ENCODE data around the gene KYNU.
"Not testable (repeated sequence)": the region's sequence is repeated elsewhere in the genome, so short reads cannot be mapped to it uniquely, and the experiment has no call there.

KYNU gene

DNA sequence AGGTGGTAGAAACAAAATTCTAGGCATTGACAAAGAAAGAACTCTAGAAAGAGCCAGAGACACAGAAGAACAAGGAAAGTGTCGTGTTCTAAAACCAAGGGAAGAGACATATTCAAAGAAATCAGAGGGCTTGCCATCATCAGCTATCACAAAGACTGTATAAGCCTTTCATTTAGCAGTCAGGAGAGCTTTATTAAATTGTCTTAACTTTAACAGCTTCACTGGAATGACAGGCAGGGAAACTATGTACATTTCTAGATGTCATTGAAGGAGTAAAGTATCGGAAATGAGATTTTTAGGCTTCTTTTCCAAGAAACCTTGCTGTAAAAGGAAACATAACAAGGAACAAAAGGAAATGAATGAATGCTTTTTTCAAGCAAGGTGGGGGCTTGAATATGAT, 15.8 kb downstream of the KYNU start:
- Histone ChIP-seq H3K9ac (ENCODE audit: low read length) (no peak overlapping the region), H3K4me1 (ENCODE audit: control insufficient read depth, insufficient read depth, low read length) (no peaks in the 10 kb centered on the region), H3K4me3 (ENCODE audit: low read length) (no peak overlapping the region), H3K36me3 (ENCODE audit: control insufficient read depth, insufficient read depth, low read length) (no peaks in the 10 kb centered on the region), H3K27ac (ENCODE audit: low read depth, low read length) (no peak overlapping the region), H3K27me3 (ENCODE audit: control insufficient read depth, insufficient read depth, low read length) (no peaks in the 10 kb centered on the region)

DNA sequence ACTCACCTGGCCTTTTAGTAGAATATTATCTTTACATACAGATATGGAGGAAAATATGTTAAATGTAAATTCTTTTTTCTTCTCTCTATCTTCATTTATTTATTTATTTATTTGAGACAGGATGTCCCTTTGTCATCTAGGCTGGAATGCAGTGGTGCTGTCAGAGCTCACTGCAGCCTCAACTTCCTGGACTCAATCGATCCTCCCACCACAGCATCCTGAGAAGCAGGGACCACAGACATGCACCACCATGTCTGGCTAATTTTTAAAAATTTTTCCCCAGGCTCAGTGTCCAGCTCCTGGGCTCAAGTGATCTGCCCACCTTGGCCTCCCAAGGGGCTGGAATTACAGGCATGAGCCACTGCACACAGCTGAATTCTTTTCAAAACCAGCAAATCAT, 20.3 kb downstream of the KYNU start:
- Histone ChIP-seq H3K4me1 (ENCODE audit: control insufficient read depth, insufficient read depth, low read length) (no peaks in the 10 kb centered on the region), H3K27me3 (ENCODE audit: control insufficient read depth, insufficient read depth, low read length) (no peaks in the 10 kb centered on the region), H3K36me3 (ENCODE audit: control insufficient read depth, insufficient read depth, low read length) (no peaks in the 10 kb centered on the region), H3K27ac (ENCODE audit: low read depth, low read length) (no peak overlapping the region), H3K4me3 (ENCODE audit: low read length) (no peak overlapping the region), H3K9ac (ENCODE audit: low read length) (no peak overlapping the region)

DNA sequence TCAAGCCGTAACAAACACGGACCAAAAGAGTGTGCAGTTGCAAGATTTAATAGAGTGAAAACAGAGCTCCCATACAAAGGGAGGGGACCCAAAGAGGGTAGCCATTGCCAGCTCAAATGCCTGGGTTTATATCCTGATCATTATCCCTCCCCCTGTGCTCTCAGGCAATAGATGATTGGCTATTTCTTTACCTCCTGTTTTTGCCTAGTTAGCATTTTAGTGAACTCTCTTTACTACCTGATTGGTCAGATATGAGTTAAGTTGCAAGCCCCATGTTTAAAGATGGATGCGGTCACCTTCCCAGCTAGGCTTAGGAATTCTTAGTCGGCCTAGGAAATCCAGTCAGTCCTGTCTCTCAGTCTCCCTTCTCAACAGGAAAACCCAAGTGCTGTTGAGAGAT, 22.9 kb downstream of the KYNU start:
- not testable (repeated sequence) for H3K27ac ChIP-seq (ENCODE audit: low read depth, low read length); H3K4me1 ChIP-seq (ENCODE audit: control insufficient read depth, insufficient read depth, low read length); H3K9ac ChIP-seq (ENCODE audit: low read length); H3K27me3 ChIP-seq (ENCODE audit: control insufficient read depth, insufficient read depth, low read length); H3K4me3 ChIP-seq (ENCODE audit: low read length); H3K36me3 ChIP-seq (ENCODE audit: control insufficient read depth, insufficient read depth, low read length)

DNA sequence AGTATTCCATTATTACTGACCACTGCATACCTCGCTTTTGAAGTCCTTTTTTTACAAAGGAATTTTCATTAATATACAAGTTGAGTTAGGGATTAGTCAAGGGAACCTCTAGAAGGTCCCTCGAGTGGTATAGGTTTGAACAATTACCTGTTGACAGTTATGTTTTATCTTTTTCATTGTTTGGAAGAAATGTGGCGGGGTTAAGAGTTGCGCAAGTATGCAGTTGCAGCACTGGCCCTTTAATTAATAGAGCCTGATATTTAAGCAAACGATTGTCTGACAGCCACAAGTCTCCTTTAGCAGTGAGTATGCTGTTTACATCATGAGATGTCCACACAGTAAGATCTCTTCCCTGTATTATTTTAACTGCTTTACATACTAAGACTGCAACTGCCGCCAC, 24.3 kb downstream of the KYNU start:
- H3K4me3 ChIP-seq (ENCODE audit: low read length): no peak overlapping the region
- no peaks in the 10 kb centered on the region for H3K27me3 ChIP-seq (ENCODE audit: control insufficient read depth, insufficient read depth, low read length)
- H3K36me3 ChIP-seq (ENCODE audit: control insufficient read depth, insufficient read depth, low read length): no peaks in the 10 kb centered on the region
- no peaks in the 10 kb centered on the region for H3K4me1 ChIP-seq (ENCODE audit: control insufficient read depth, insufficient read depth, low read length)
- H3K9ac ChIP-seq (ENCODE audit: low read length): no peak overlapping the region
- H3K27ac ChIP-seq (ENCODE audit: low read depth, low read length): no peak overlapping the region

DNA sequence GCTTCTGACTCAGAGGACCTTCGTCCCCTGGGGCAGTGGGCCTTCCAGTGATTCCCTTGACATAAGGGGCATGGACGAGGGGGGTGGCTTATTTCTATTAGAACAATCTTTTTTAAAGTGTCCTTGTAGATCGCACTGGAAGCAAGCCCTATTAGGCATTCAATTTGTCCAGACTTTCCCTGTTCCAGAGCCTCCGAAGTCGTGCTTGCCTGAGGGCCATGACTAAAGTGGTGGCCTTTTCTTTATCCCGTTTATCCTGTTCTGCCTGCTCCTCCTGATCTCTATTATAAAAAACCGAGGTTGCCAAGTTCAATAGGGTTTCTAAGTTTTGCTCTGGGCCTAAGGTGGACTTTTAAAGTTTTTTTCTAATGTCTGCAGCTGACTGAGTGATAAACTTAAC, 26.3 kb downstream of the KYNU start:
- not testable (repeated sequence) for H3K4me3 ChIP-seq (ENCODE audit: low read length); H3K36me3 ChIP-seq (ENCODE audit: control insufficient read depth, insufficient read depth, low read length); H3K27ac ChIP-seq (ENCODE audit: low read depth, low read length); H3K27me3 ChIP-seq (ENCODE audit: control insufficient read depth, insufficient read depth, low read length); H3K4me1 ChIP-seq (ENCODE audit: control insufficient read depth, insufficient read depth, low read length); H3K9ac ChIP-seq (ENCODE audit: low read length)

DNA sequence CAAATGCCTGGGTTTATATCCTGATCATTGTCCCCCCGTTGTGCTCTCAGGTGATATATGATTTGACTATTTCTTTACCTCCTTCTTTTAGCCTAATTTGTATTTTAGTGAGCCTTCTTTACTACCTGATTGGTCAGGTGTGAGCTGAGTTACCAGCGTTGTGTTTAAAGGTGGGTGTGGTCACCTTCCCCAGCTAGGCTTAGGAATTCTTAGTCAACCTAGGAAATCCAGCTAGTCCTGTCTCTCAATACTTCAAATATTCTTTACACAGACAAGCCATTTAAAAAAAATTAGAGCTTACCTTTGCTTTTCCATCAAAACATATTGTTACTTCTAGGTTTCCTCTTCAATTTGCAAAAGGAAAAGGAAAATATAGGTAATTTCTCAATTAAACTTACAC, 30.2 kb downstream of the KYNU start:
- H3K27me3 ChIP-seq (ENCODE audit: control insufficient read depth, insufficient read depth, low read length): no peaks in the 10 kb centered on the region
- no peaks in the 10 kb centered on the region for H3K36me3 ChIP-seq (ENCODE audit: control insufficient read depth, insufficient read depth, low read length)
- H3K9ac ChIP-seq (ENCODE audit: low read length): no peak overlapping the region
- no peaks in the 10 kb centered on the region for H3K4me1 ChIP-seq (ENCODE audit: control insufficient read depth, insufficient read depth, low read length)
- H3K4me3 ChIP-seq (ENCODE audit: low read length): no peak overlapping the region
- no peak overlapping the region for H3K27ac ChIP-seq (ENCODE audit: low read depth, low read length)

DNA sequence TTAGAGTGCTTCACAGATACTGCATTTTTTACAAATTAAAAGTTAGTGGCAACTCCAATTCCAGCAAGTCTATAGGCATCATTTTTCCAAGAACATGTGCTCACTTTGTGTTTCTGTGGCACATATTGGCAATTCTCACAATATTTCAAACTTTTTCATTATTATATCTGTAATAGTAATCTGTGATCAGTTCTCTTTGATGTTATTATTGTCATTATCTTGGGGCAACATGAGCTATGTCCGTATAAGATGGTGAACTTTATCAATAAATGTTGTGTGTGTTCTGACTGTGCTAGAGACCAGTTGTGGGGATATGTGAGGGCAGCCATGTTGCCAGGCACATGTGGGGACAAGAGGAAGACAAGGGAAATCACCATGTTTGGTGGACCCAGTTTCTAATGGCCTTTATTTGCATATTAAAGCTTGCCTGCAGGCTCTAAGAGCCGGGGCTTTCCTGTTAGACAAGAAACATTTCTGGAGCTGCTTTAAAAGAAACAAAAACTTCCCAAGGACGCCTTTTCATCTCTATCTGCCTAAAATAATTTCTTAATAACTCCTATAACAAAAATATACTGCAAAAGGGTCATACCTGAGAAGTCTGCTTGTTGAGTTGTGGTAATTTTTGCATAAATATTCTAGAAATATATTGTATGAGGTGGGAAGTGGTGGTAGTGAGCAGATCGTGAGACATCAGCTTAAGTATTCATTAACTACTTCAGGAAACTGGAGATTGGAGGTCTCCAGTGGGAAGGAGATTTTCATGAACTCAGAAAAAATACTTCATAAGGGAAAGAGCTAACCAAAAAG, 37.2 kb downstream of the KYNU start:
- no peaks in the 10 kb centered on the region for H3K36me3 ChIP-seq (ENCODE audit: control insufficient read depth, insufficient read depth, low read length)
- no peak overlapping the region for H3K9ac ChIP-seq (ENCODE audit: low read length)
- no peak overlapping the region for H3K4me3 ChIP-seq (ENCODE audit: low read length)
- H3K27ac ChIP-seq (ENCODE audit: low read depth, low read length): no peak overlapping the region
- H3K4me1 ChIP-seq (ENCODE audit: control insufficient read depth, insufficient read depth, low read length): no peaks in the 10 kb centered on the region
- no peaks in the 10 kb centered on the region for H3K27me3 ChIP-seq (ENCODE audit: control insufficient read depth, insufficient read depth, low read length)

DNA sequence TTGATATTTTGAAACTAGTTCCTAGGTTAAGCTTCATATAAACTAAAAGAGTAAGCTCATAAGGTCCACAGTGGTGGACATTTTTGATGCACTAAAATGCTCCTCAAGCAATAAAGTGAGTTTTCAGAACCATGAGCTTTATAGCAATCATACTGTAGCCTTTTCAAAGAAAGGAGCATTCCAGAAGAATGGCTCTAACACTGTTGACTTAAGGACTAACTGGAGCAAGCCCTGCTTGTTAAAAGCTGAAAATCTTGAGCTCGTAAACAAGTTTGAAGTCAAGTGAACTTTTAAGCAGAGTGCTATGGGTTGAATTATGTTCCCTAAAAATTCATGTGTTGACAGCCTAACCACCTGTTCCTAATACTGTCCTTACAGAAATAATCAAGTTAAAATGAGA, 38.0 kb downstream of the KYNU start:
- Histone ChIP-seq H3K27me3 (ENCODE audit: control insufficient read depth, insufficient read depth, low read length) (no peaks in the 10 kb centered on the region), H3K36me3 (ENCODE audit: control insufficient read depth, insufficient read depth, low read length) (no peaks in the 10 kb centered on the region), H3K4me1 (ENCODE audit: control insufficient read depth, insufficient read depth, low read length) (no peaks in the 10 kb centered on the region), H3K27ac (ENCODE audit: low read depth, low read length) (no peak overlapping the region), H3K4me3 (ENCODE audit: low read length) (no peak overlapping the region), H3K9ac (ENCODE audit: low read length) (no peak overlapping the region)

DNA sequence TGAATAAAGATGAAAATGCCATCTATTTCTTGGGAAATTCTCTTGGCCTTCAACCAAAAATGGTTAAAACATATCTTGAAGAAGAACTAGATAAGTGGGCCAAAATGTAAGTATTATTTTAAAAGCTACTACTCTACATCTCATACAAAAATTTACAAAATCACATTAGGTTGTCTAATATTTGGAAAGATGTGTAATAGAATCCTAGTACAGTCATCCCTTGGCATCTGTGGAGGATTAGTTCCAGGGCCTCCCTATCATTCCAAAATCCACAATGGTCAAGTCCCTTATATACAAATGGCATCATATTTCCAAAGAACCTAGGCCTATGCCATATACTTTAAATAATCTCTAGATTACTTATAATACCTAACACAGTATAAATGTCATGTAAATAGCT, 41.2 kb downstream of the KYNU start:
- no peaks in the 10 kb centered on the region for H3K27me3 ChIP-seq (ENCODE audit: control insufficient read depth, insufficient read depth, low read length)
- no peak overlapping the region for H3K27ac ChIP-seq (ENCODE audit: low read depth, low read length)
- H3K36me3 ChIP-seq (ENCODE audit: control insufficient read depth, insufficient read depth, low read length): no peaks in the 10 kb centered on the region
- H3K4me1 ChIP-seq (ENCODE audit: control insufficient read depth, insufficient read depth, low read length): no peaks in the 10 kb centered on the region
- no peak overlapping the region for H3K4me3 ChIP-seq (ENCODE audit: low read length)
- no peak overlapping the region for H3K9ac ChIP-seq (ENCODE audit: low read length)

DNA sequence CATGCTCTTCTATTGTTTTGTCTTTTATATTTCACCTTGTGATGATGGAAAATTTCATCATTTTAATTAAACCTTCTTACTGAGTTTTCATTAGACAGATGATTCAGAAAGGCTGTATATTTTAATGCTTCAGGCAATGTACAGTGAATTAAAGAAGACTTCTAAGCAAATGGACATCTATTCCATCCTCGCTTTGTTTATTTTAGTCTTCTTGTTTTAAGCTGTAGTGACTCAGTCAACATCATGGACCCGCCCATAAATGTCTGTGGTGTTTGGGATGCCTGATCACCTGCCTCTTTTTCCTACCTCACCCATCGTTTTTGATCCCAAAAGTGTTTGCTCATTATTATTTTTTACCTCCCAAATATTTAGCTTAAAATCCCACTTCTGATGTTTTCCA, 43.1 kb downstream of the KYNU start:
- Histone ChIP-seq H3K36me3 (ENCODE audit: control insufficient read depth, insufficient read depth, low read length) (no peaks in the 10 kb centered on the region), H3K27me3 (ENCODE audit: control insufficient read depth, insufficient read depth, low read length) (no peaks in the 10 kb centered on the region), H3K4me3 (ENCODE audit: low read length) (no peak overlapping the region), H3K4me1 (ENCODE audit: control insufficient read depth, insufficient read depth, low read length) (no peaks in the 10 kb centered on the region), H3K9ac (ENCODE audit: low read length) (no peak overlapping the region), H3K27ac (ENCODE audit: low read depth, low read length) (no peak overlapping the region)

DNA sequence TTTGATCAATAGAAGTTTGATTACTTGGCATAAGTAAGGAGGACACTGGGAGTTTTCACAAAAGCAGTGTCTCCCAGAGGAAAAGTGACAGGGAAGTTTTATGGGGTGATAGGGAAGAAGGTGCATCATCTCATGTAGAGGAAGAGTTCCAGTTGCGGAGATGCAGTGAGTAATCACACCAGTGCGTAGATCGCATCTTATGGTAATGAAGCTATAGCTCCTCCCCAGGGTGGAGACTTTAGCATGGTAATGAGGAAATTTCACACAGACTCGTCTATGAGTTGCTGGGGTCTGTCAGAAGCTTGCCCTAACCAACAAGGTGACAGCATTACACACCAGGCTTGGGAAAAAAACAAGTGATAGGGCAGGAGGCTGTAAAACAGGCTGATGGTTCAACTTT, 49.0 kb downstream of the KYNU start:
- no peak overlapping the region for H3K4me3 ChIP-seq (ENCODE audit: low read length)
- no peaks in the 10 kb centered on the region for H3K36me3 ChIP-seq (ENCODE audit: control insufficient read depth, insufficient read depth, low read length)
- H3K9ac ChIP-seq (ENCODE audit: low read length): no peak overlapping the region
- no peak overlapping the region for H3K27ac ChIP-seq (ENCODE audit: low read depth, low read length)
- no peaks in the 10 kb centered on the region for H3K27me3 ChIP-seq (ENCODE audit: control insufficient read depth, insufficient read depth, low read length)
- no peaks in the 10 kb centered on the region for H3K4me1 ChIP-seq (ENCODE audit: control insufficient read depth, insufficient read depth, low read length)

DNA sequence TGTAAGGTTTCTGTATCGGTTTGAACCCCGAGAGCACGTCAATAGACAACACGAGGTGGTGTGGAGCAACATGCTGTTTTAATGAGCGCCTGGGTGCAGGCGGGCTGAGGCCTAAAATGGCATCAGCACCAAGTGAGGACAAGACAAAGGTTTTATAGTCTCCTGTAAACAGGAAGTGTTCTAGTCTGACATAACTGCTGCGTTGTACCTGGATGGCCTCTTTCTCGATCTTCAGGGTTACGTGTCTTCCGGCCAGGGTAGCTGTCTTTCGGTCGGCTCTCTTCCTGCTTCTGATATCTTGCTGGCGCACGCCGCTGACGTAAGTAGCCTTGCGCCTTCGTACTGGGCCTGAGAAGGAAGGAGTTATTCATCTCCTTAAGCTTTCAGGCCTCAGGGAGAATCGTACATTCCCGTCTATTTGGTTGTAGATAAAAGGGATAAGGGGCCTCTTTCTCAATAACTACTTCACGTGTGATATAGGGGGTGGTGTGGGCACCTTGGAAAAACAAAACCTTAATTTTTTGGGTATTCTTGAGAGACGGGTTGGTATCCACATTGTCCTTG, 53.5 kb downstream of the KYNU start:
- H3K27me3 ChIP-seq (ENCODE audit: control insufficient read depth, insufficient read depth, low read length): no peaks in the 10 kb centered on the region
- no peaks in the 10 kb centered on the region for H3K4me1 ChIP-seq (ENCODE audit: control insufficient read depth, insufficient read depth, low read length)
- no peak overlapping the region for H3K9ac ChIP-seq (ENCODE audit: low read length)
- H3K4me3 ChIP-seq (ENCODE audit: low read length): no peak overlapping the region
- H3K27ac ChIP-seq (ENCODE audit: low read depth, low read length): no peak overlapping the region
- no peaks in the 10 kb centered on the region for H3K36me3 ChIP-seq (ENCODE audit: control insufficient read depth, insufficient read depth, low read length)

DNA sequence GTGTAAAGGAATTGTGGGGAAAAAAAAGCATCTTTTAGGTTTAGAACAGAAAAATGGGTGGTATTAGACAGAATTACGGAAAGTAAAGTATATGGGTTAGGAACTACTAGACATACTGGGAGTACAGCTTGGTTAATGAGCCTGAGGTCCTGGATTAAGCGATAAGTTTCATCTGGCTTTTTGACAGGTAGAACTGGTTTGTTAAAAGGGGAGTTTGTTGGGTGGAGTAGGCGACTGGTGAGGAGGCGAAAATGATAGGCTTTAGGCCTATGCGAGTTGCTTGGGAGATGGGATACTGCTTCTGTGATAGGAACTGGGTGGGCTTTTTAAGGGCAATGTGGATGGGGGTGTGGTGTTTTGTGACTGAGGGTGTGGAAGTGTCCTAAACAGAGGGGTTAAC, 56.5 kb downstream of the KYNU start:
- Histone ChIP-seq H3K4me3 (ENCODE audit: low read length) (no peak overlapping the region), H3K36me3 (ENCODE audit: control insufficient read depth, insufficient read depth, low read length) (no peaks in the 10 kb centered on the region), H3K27ac (ENCODE audit: low read depth, low read length) (no peak overlapping the region)

More for the DNA sequence above, 56.5 kb downstream of the KYNU start:
- Histone ChIP-seq H3K4me1 (ENCODE audit: control insufficient read depth, insufficient read depth, low read length) (no peaks in the 10 kb centered on the region), H3K9ac (ENCODE audit: low read length) (no peak overlapping the region), H3K27me3 (ENCODE audit: control insufficient read depth, insufficient read depth, low read length) (no peaks in the 10 kb centered on the region)
